Endothelial cell of umbilical vein (primary cell): ENCODE results near the gene FIS1. TPM values are rescaled to one million over a fixed set of nuclear protein-coding genes. Genes with fewer than 3 reads are reported as not detected.
"Not testable (repeated sequence)": the region's sequence is repeated elsewhere in the genome, so short reads cannot be mapped to it uniquely, and the experiment has no call there.

Experiments
- BruUV-seq: library from RNA; stranded (reverse); fragments of 400-500 nt; replicated peaks from 2 replicates; lab custom pipeline; 2021; lab: Mats Ljungman, UMichigan
- CTCF ChIA-PET: fragments of 300-600, 350-600 bp; sonication (Branson Sonifier 250); formaldehyde crosslinking; loops from one replicate; lab custom pipeline; 2021; ENCODE audit warnings: antibody characterized with exemption, inconsistent platforms; lab: Charles Lee
- POLR2A ChIA-PET: fragments of 300-600, 350-600 bp; sonication (Branson Sonifier 250); formaldehyde crosslinking; loops from one replicate; lab custom pipeline; 2021; ENCODE audit warnings: antibody characterized with exemption, inconsistent platforms; lab: Charles Lee
- DNase-seq: peaks from one replicate; pipeline ENCODE4 v3.0.0-alpha.2; 2011; ENCODE audit warnings: low read depth, low spot score
- FAIRE-seq: peaks from 2 replicates; lab custom pipeline; 2011; peaks lifted over from hg19 to GRCh38; lab: Jason Lieb, UNC
- H2AFZ ChIP-seq: 2 replicates; pipeline ENCODE4 v1.6.0; 2012; ENCODE audit warnings: low read depth, low read length, control low read depth, inconsistent platforms
- H3K27ac ChIP-seq: 2 replicates; pipeline ENCODE4 v1.5.1; 2011; ENCODE audit warnings: low read depth, mild to moderate bottlenecking, control low read depth, low read length, moderate library complexity; ENCODE audit not compliant: insufficient read depth
- H3K27me3 ChIP-seq, 2 experiments: 2 replicates each; pipeline versions ENCODE4 v1.6.0 to v1.6.1; 2011; ENCODE audit warnings: low read length in 2 of 2, mixed read lengths in 1 of 2; ENCODE audit not compliant: control insufficient read depth in 2 of 2, insufficient read depth in 2 of 2
- H3K36me3 ChIP-seq, 2 experiments: 2 replicates in 1 of 2; 3 replicates in 1 of 2; pipeline ENCODE4 v1.5.1; 2011; ENCODE audit warnings: low read length in 2 of 2, mild to moderate bottlenecking in 1 of 2, moderate library complexity in 1 of 2; ENCODE audit not compliant: control insufficient read depth in 2 of 2, insufficient read depth in 2 of 2; ENCODE audit errors: extremely low read depth in 1 of 2
- H3K4me1 ChIP-seq: 3 replicates; pipeline ENCODE4 v1.5.1; 2011; ENCODE audit warnings: mild to moderate bottlenecking, low read length; ENCODE audit not compliant: control insufficient read depth, insufficient read depth; ENCODE audit errors: extremely low read depth
- H3K4me2 ChIP-seq: 2 replicates; pipeline ENCODE4 v1.6.1; 2011; ENCODE audit warnings: low read length, control low read depth, mixed read lengths; ENCODE audit not compliant: insufficient read depth
- H3K4me3 ChIP-seq, 3 experiments: fragments of 200-600 bp in 1 of 3; sonication (generic), shearing (Covaris generic) in 1 of 3; replicated peaks in 1 of 3; 2 replicates each; pipeline ENCODE4 v1.5.1; 2011 to 2016; ENCODE audit warnings: control low read depth in 3 of 3, low read length in 3 of 3, mild to moderate bottlenecking in 2 of 3, inconsistent platforms in 1 of 3, low read depth in 1 of 3, moderate library complexity in 1 of 3; ENCODE audit not compliant: insufficient read depth in 1 of 3
- H3K79me2 ChIP-seq: 2 replicates; pipeline ENCODE4 v1.6.0; 2012; ENCODE audit warnings: low read length, inconsistent platforms; ENCODE audit not compliant: control insufficient read depth, insufficient read depth
- H3K9ac ChIP-seq: replicated peaks from 2 replicates; pipeline ENCODE3; 2011; ENCODE audit warnings: low read length, control low read depth; ENCODE audit not compliant: insufficient read depth; ENCODE audit errors: extremely low read depth
- H3K9me1 ChIP-seq: replicated peaks from 3 replicates; pipeline ENCODE4 v1.6.0; 2011; ENCODE audit warnings: mild to moderate bottlenecking, low read length; ENCODE audit not compliant: control insufficient read depth, insufficient read depth; ENCODE audit errors: extremely low read depth
- H3K9me3 ChIP-seq: replicated peaks from 2 replicates; pipeline ENCODE4 v1.5.1; 2012; ENCODE audit warnings: low read length, inconsistent platforms; ENCODE audit not compliant: control insufficient read depth, insufficient read depth
- H4K20me1 ChIP-seq: replicated peaks from 2 replicates; pipeline ENCODE3; 2011; ENCODE audit warnings: mild to moderate bottlenecking, low read length; ENCODE audit not compliant: control insufficient read depth, insufficient read depth; ENCODE audit errors: extremely low read depth
- POLR2A ChIP-seq: IDR thresholded peaks from 2 replicates; pipeline ENCODE4 v1.6.1; 2012; ENCODE audit warnings: low read depth, mild to moderate bottlenecking, control low read depth, low read length
- dilution Hi-C: fragments of 300-500 bp; cut with MboI; formaldehyde crosslinking; loops from one replicate; pipeline ENCODE4 v1.15.0; 2019; ENCODE audit warnings: low sequenced_read_pairs; ENCODE audit not compliant: extremely low pct_ligation_motif_present
- intact Hi-C: fragments of 100-400 bp; cut with micrococcal nuclease; formaldehyde crosslinking; loops from one replicate; pipeline ENCODE4 v1.10.0; 2022
- polyA plus RNA-seq, 4 experiments: library from polyadenylated mRNA; depleted of rRNA in 3 of 4; stranded (reverse) in 3 of 4; unstranded in 1 of 4; fragments of >200 nt; gene quantifications; 2 replicates each; pipeline versions ENCODE4 v1.2.1 to v1.2.3, GENCODE V29; 2011 to 2012; ENCODE audit warnings: missing spikeins in 1 of 4
- total RNA-seq: library from RNA; stranded (reverse); gene quantifications from 2 replicates; pipeline ENCODE4 v1.2.3, GENCODE V29; 2021

FIS1 gene
- total and polyA plus RNA-seq, 2 donors (not counting 3 experiments of a cell fraction or from before 2014, with no cell fraction given), result 132 to 330 TPM

GRCh38 chr7:101285880-101286279, 41.0 kb upstream of the FIS1 start:
- H3K9me1 ChIP-seq, H3K4me2 ChIP-seq, DNase-seq, H3K4me3 ChIP-seq, H4K20me1 ChIP-seq, H3K9ac ChIP-seq, H3K4me1 ChIP-seq, H3K79me2 ChIP-seq, H3K36me3 ChIP-seq, H3K9me3 ChIP-seq, dilution Hi-C loops, FAIRE-seq, intact Hi-C loops, H3K27me3 ChIP-seq, BruUV-seq, H2AFZ ChIP-seq, H3K27ac ChIP-seq: not testable (repeated sequence)
- ChIA-PET POLR2A (interaction anchor here (0.6 kb wide), 1 partner anchor 12 kb away, joined by 4 read pairs; no protein-coding TSS in a partner anchor), CTCF (interaction anchor here (1.1 to 2.7 kb wide), 2 partner anchors 68 to 141 kb away, joined by 3 to 22 read pairs; partner anchors contain the start of genes PLOD3 and ZNHIT1)

- H3K9me3 ChIP-seq, result no peaks in the 10 kb centered on the region
- DNase-seq, result no peak
- no peak for FAIRE-seq
- no peaks in the 10 kb centered on the region for H3K4me1 ChIP-seq
- ChIA-PET CTCF (interaction anchor here (2.7 kb wide), 1 partner anchor 141 kb away, joined by 22 read pairs; no protein-coding TSS in a partner anchor), POLR2A (no interaction called here)
- H3K27me3 ChIP-seq, result peaks cover 3 to 6% of the 10 kb centered on the region in 2 experiments
- H3K79me2 ChIP-seq, result no peaks in the 10 kb centered on the region
- intact Hi-C loops (no loop called here), dilution Hi-C loops (no loop called here)
- H3K9me1 ChIP-seq, result no peaks in the 10 kb centered on the region
- no peak for TF ChIP-seq POLR2A
- no peak overlapping the region for H2AFZ ChIP-seq
- no peak overlapping the region for H3K9ac ChIP-seq
- H3K4me3 ChIP-seq, result no peak overlapping the region
- no peaks in the 10 kb centered on the region for H3K36me3 ChIP-seq
- no peak overlapping the region for H3K4me2 ChIP-seq
- no peaks in the 10 kb centered on the region for H4K20me1 ChIP-seq
- no peak overlapping the region for H3K27ac ChIP-seq
- BruUV-seq, result no TSS peak
Observed at GRCh38 chr7:101285171-101285570, 40.3 kb upstream of the FIS1 start.

- POLR2A ChIA-PET, result interaction anchor here (0.7 kb wide), 1 partner anchor 137 kb away, joined by 3 read pairs; no protein-coding TSS in a partner anchor
- H3K9ac ChIP-seq, H4K20me1 ChIP-seq, H3K27me3 ChIP-seq, H3K4me1 ChIP-seq, H3K27ac ChIP-seq, FAIRE-seq, H3K4me3 ChIP-seq, DNase-seq, H3K9me3 ChIP-seq, H3K36me3 ChIP-seq, dilution Hi-C loops, H3K79me2 ChIP-seq, BruUV-seq, H3K4me2 ChIP-seq, H2AFZ ChIP-seq, H3K9me1 ChIP-seq: not testable (repeated sequence)
- intact Hi-C loops, result loop anchor here (5.0 kb wide), 2 partner anchors 44 to 204 kb away; partner anchors contain the start of gene CLDN15
- CTCF ChIA-PET, result interaction anchor here (3.1 to 3.7 kb wide), 3 partner anchors 10 to 138 kb away, joined by 21 to 324 read pairs (median 67); no protein-coding TSS in a partner anchor
Observed at GRCh38 chr7:101280912-101281311, 36.0 kb upstream of the FIS1 start.
